Uterus (tissue), 2 donors: ENCODE results near the gene NRG3.

Experiments
- POLR2A ChIP-seq, 2 donors: fragments of 450-650 bp; IDR thresholded peaks; one replicate each; pipeline ENCODE4 v1.6.1; 2016; ENCODE audit warnings: antibody characterized with exemption in 2 of 2, mild to moderate bottlenecking in 1 of 2, moderate library complexity in 1 of 2
- TF ChIP-seq, protein P1 (sequence below), 4 experiments: fragments of 200-600 bp in 2 of 4; fragments of 450-650 bp in 2 of 4; sonication (generic) in 2 of 4; IDR thresholded peaks; one replicate each; pipeline ENCODE4 v1.5.1; 2016 to 2019; ENCODE audit warnings: antibody characterized with exemption in 4 of 4, mild to moderate bottlenecking in 2 of 4, moderate library complexity in 1 of 4

GRCh38 chr10:82171899-82172298 lies 296.9 kb downstream of the NRG3 start:
- TF ChIP-seq, protein P1, sequence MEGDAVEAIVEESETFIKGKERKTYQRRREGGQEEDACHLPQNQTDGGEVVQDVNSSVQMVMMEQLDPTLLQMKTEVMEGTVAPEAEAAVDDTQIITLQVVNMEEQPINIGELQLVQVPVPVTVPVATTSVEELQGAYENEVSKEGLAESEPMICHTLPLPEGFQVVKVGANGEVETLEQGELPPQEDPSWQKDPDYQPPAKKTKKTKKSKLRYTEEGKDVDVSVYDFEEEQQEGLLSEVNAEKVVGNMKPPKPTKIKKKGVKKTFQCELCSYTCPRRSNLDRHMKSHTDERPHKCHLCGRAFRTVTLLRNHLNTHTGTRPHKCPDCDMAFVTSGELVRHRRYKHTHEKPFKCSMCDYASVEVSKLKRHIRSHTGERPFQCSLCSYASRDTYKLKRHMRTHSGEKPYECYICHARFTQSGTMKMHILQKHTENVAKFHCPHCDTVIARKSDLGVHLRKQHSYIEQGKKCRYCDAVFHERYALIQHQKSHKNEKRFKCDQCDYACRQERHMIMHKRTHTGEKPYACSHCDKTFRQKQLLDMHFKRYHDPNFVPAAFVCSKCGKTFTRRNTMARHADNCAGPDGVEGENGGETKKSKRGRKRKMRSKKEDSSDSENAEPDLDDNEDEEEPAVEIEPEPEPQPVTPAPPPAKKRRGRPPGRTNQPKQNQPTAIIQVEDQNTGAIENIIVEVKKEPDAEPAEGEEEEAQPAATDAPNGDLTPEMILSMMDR (IDR thresholded peaks at IDR 0.05), result no peak
- no peak for TF ChIP-seq POLR2A (IDR thresholded peaks at IDR 0.05)
